Fibroblast of villous mesenchyme (primary cell): Measurements from ENCODE around the gene TGFBR3. TPM values are rescaled to one million over a fixed set of nuclear protein-coding genes. Genes with fewer than 3 reads are reported as not detected.

Source experiments
- DNase-seq: peaks from one replicate; pipeline ENCODE4 v3.0.0-alpha.2; 2010; ENCODE audit warnings: low read depth
- H3K4me3 ChIP-seq: 2 replicates; pipeline ENCODE4 v1.5.1; 2011; ENCODE audit warnings: low read depth, mild to moderate bottlenecking, low read length
- CTCF ChIP-seq: IDR thresholded peaks from 2 replicates; pipeline ENCODE4 v1.5.1; 2012; ENCODE audit warnings: low read depth, mild to moderate bottlenecking, low read length; ENCODE audit not compliant: insufficient read depth
- total RNA-seq: library from RNA; depleted of rRNA; stranded (reverse); fragments of >200 nt; gene quantifications from 2 replicates; pipeline ENCODE4 v1.2.3, GENCODE V29; 2012

TGFBR3 gene
- total RNA-seq, 1 donor: 17.7 TPM

- no peak for TF ChIP-seq CTCF
- peak; percentile 94 for DNase-seq
- no peak overlapping the region for H3K4me3 ChIP-seq
These were observed 172.7 kb downstream of the TGFBR3 start for GRCh38 chr1:91712981-91713841.

GRCh38 chr1:91712393-91712792 is 173.6 kb downstream of the TGFBR3 start:
- H3K4me3 ChIP-seq: no peak overlapping the region
- TF ChIP-seq CTCF: no peak
- no peak for DNase-seq

- DNase-seq: no peak
- no peak for TF ChIP-seq CTCF
These were observed 174.3 kb downstream of the TGFBR3 start for GRCh38 chr1:91711504-91712247.

GRCh38 chr1:91710261-91710660 is 175.7 kb downstream of the TGFBR3 start:
- no peak for TF ChIP-seq CTCF
- DNase-seq: no peak
- no peak overlapping the region for H3K4me3 ChIP-seq

More at GRCh38 chr1:91711504-91712247, 174.3 kb downstream of the TGFBR3 start:
- H3K4me3 ChIP-seq: no peak overlapping the region

GRCh38 chr1:91708691-91709090 is 177.3 kb downstream of the TGFBR3 start:
- no peak for TF ChIP-seq CTCF
- H3K4me3 ChIP-seq: no peak overlapping the region
- DNase-seq: no peak

- no peak for TF ChIP-seq CTCF
These were observed 178.1 kb downstream of the TGFBR3 start for GRCh38 chr1:91707890-91708218.

More at GRCh38 chr1:91707890-91708218, 178.1 kb downstream of the TGFBR3 start:
- no peak overlapping the region for H3K4me3 ChIP-seq
- no peak for DNase-seq
